Common myeloid progenitor, CD34-positive (primary cell): ENCODE results near the gene PHPT1.

Experiments
- CTCF ChIA-PET: fragments of 350-600 bp; sonication (Branson Sonifier 250); formaldehyde crosslinking; loops from one replicate; lab custom pipeline; 2021; ENCODE audit warnings: antibody characterized with exemption; lab: Charles Lee
- POLR2A ChIA-PET: fragments of 350-600 bp; sonication (Branson Sonifier 250); formaldehyde crosslinking; loops from one replicate; lab custom pipeline; 2021; ENCODE audit warnings: antibody characterized with exemption; lab: Charles Lee
- DNase-seq, 3 donors: peaks; one replicate each; pipeline versions ENCODE4 v3.0.0 to v3.0.0-alpha.2; 2013
- H3K27ac ChIP-seq, 2 experiments: 1 replicate in 1 of 2; 2 replicates in 1 of 2; pipeline ENCODE4 v1.7.0; 2013; ENCODE audit warnings: inconsistent platforms in 2 of 2, low read length in 2 of 2, mild to moderate bottlenecking in 2 of 2, low read depth in 1 of 2, moderate library complexity in 1 of 2; ENCODE audit not compliant: severe bottlenecking in 2 of 2, insufficient read depth in 1 of 2, poor library complexity in 1 of 2
- H3K27me3 ChIP-seq, 5 experiments: replicated peaks in 2 of 5; 1 replicate in 3 of 5; 2 replicates in 2 of 5; pipeline versions ENCODE4 v1.6.1 to v1.7.0; 2013; ENCODE audit warnings: low read length in 4 of 5, mild to moderate bottlenecking in 2 of 5, moderate library complexity in 2 of 5, inconsistent platforms in 1 of 5; ENCODE audit not compliant: insufficient read depth in 5 of 5, control insufficient read depth in 4 of 5
- H3K36me3 ChIP-seq, 4 experiments: 1 replicate in 2 of 4; 2 replicates in 2 of 4; pipeline versions ENCODE4 v1.6.1 to v1.7.0; 2013; ENCODE audit warnings: low read length in 3 of 4, control low read depth in 1 of 4, mild to moderate bottlenecking in 1 of 4; ENCODE audit not compliant: control insufficient read depth in 4 of 4, insufficient read depth in 4 of 4
- H3K4me1 ChIP-seq, 4 experiments: 1 replicate in 3 of 4; 2 replicates in 1 of 4; pipeline versions ENCODE4 v1.6.1 to v1.7.1; 2013; ENCODE audit warnings: low read length in 3 of 4, mild to moderate bottlenecking in 3 of 4, control low read depth in 1 of 4, inconsistent platforms in 1 of 4, moderate library complexity in 1 of 4; ENCODE audit not compliant: control insufficient read depth in 4 of 4, insufficient read depth in 4 of 4; ENCODE audit errors: control extremely low read depth in 1 of 4
- H3K4me3 ChIP-seq, 7 experiments: 1 replicate in 4 of 7; 2 replicates in 3 of 7; pipeline versions ENCODE4 v1.5.1 to v1.7.0; 2013; ENCODE audit warnings: mild to moderate bottlenecking in 7 of 7, low read length in 6 of 7, moderate library complexity in 6 of 7, inconsistent platforms in 2 of 7, low read depth in 2 of 7, control low read depth in 1 of 7; ENCODE audit not compliant: insufficient read depth in 4 of 7, control insufficient read depth in 1 of 7; ENCODE audit errors: extremely low read depth in 1 of 7
- H3K9me3 ChIP-seq, 5 experiments: 1 replicate in 4 of 5; 2 replicates in 1 of 5; pipeline versions ENCODE4 v1.6.1 to v1.7.1; 2013; ENCODE audit warnings: low read length in 4 of 5, mild to moderate bottlenecking in 2 of 5, inconsistent platforms in 1 of 5, low read depth in 1 of 5, moderate library complexity in 1 of 5; ENCODE audit not compliant: control insufficient read depth in 4 of 5, insufficient read depth in 2 of 5; ENCODE audit errors: control extremely low read depth in 1 of 5
- whole genome bisulfite sequencing: methylation state at CpG from one replicate; pipeline ENCODE4 v1.1.5; 2013; ENCODE audit not compliant: insufficient coverage; 5-methylcytosine and 5-hydroxymethylcytosine counted together

PHPT1 gene

GRCh38 chr9:136857166-136857565, 8.0 kb downstream of the PHPT1 start:
- no peak overlapping the region for H3K27ac ChIP-seq
- no peaks in the 10 kb centered on the region for H3K9me3 ChIP-seq
- CTCF ChIA-PET: no interaction called here
- DNase-seq: no peak
- no peaks in the 10 kb centered on the region for H3K27me3 ChIP-seq
- no peak overlapping the region for H3K4me3 ChIP-seq
- H3K4me1 ChIP-seq: peaks cover 0 to 3% (median 0%) of the 10 kb centered on the region in 4 experiments
- peaks cover 0 to 20% (median 16%) of the 10 kb centered on the region in 4 experiments for H3K36me3 ChIP-seq
- POLR2A ChIA-PET: no interaction called here
- 92% methylated on average over 9 of the region's 19 CpGs for WGBS

GRCh38 chr9:136857581-136858412, 8.6 kb downstream of the PHPT1 start:
- WGBS: 97% methylated on average over 23 of the region's 29 CpGs
- Histone ChIP-seq H3K9me3 (no peaks in the 10 kb centered on the region), H3K27me3 (no peaks in the 10 kb centered on the region), H3K4me1 (peaks cover 0 to 3% (median 0%) of the 10 kb centered on the region in 4 experiments), H3K36me3 (peaks cover 0 to 27% (median 19%) of the 10 kb centered on the region in 4 experiments), H3K4me3 (no peak overlapping the region), H3K27ac (no peak overlapping the region)
- no peak for DNase-seq
- ChIA-PET CTCF (no interaction called here), POLR2A (no interaction called here)

- ChIA-PET POLR2A (interaction anchor here (0.5 kb wide), 1 partner anchor 86 kb away, joined by 3 read pairs; the partner anchor contains the start of gene FBXW5), CTCF (no interaction called here)
- Histone ChIP-seq H3K9me3 (no peaks in the 10 kb centered on the region), H3K36me3 (peaks cover 2 to 33% (median 23%) of the 10 kb centered on the region in 4 experiments), H3K4me1 (peaks cover 0 to 3% (median 0%) of the 10 kb centered on the region in 4 experiments), H3K27me3 (no peaks in the 10 kb centered on the region), H3K4me3 (no peak overlapping the region), H3K27ac (no peak overlapping the region)
- WGBS: 97% methylated on average over 13 of the region's 15 CpGs
- no peak for DNase-seq
Observed at GRCh38 chr9:136858452-136858843, 9.2 kb downstream of the PHPT1 start.

- H3K27me3 ChIP-seq: no peaks in the 10 kb centered on the region
- no peak for DNase-seq
- no peaks in the 10 kb centered on the region for H3K4me1 ChIP-seq
- 93% methylated on average over 12 of the region's 20 CpGs for WGBS
- ChIA-PET POLR2A (interaction anchor here (0.5 kb wide), 1 partner anchor 85 kb away, joined by 3 read pairs; the partner anchor contains the start of gene FBXW5), CTCF (interaction anchor here (1.4 kb wide), 1 partner anchor 16 kb away, joined by 3 read pairs; no protein-coding TSS in a partner anchor)
- H3K27ac ChIP-seq: no peak overlapping the region
- H3K9me3 ChIP-seq: no peaks in the 10 kb centered on the region
- no peak overlapping the region for H3K4me3 ChIP-seq
- H3K36me3 ChIP-seq: peaks cover 2 to 38% (median 26%) of the 10 kb centered on the region in 4 experiments
Observed at GRCh38 chr9:136858844-136859757, 9.9 kb downstream of the PHPT1 start.

- Histone ChIP-seq H3K4me1 (peaks cover 0 to 8% (median 7%) of the 10 kb centered on the region in 4 experiments), H3K4me3 (no peak overlapping the region), H3K27ac (no peak overlapping the region), H3K36me3 (peaks cover 2 to 38% (median 26%) of the 10 kb centered on the region in 4 experiments), H3K27me3 (no peaks in the 10 kb centered on the region), H3K9me3 (no peaks in the 10 kb centered on the region)
- POLR2A ChIA-PET: interaction anchor here (0.5 kb wide), 1 partner anchor 12 kb away, joined by 3 read pairs; no protein-coding TSS in a partner anchor
- CTCF ChIA-PET: interaction anchor here (0.7 to 1.4 kb wide), 4 partner anchors 9 to 48 kb away, joined by 3 read pairs; no protein-coding TSS in a partner anchor
- no peak for DNase-seq
- 100% methylated on average over 5 of the region's 9 CpGs for WGBS
Observed at GRCh38 chr9:136860529-136860928, 11.3 kb downstream of the PHPT1 start.

GRCh38 chr9:136860933-136861873, 12.0 kb downstream of the PHPT1 start:
- peaks cover 0 to 8% (median 8%) of the 10 kb centered on the region in 4 experiments for H3K4me1 ChIP-seq
- DNase-seq: no peak
- H3K36me3 ChIP-seq: peaks cover 2 to 38% (median 26%) of the 10 kb centered on the region in 4 experiments
- no peak overlapping the region for H3K27ac ChIP-seq
- no peaks in the 10 kb centered on the region for H3K27me3 ChIP-seq
- H3K9me3 ChIP-seq: no peaks in the 10 kb centered on the region
- ChIA-PET POLR2A (interaction anchor here (0.6 kb wide), 1 partner anchor 20 kb away, joined by 3 read pairs; no protein-coding TSS in a partner anchor), CTCF (interaction anchor here (0.7 to 1.4 kb wide), 4 partner anchors 9 to 21 kb away, joined by 3 read pairs; no protein-coding TSS in a partner anchor)
- no peak overlapping the region for H3K4me3 ChIP-seq
- WGBS: 94% methylated on average over 20 of the region's 22 CpGs
